Lung (tissue), 16 donors: ENCODE results near the gene CEP63. TPM values are rescaled to one million over a fixed set of nuclear protein-coding genes. Genes with fewer than 3 reads are reported as not detected.

Experiments used
- ATAC-seq: fragments of 200-7000 bp; cut with Tn5 transposase; one replicate; pipeline ENCODE4 v1.9.1; 2020; ENCODE audit warnings: moderate number of reproducible peaks; ENCODE audit not compliant: insufficient read depth, low FRiP score
- DNase-seq, 3 donors: peaks; one replicate each; pipeline ENCODE4 v3.0.0-alpha.2; 2013 to 2017
- H3K27ac ChIP-seq, 2 donors: one replicate each; pipeline ENCODE4 v1.5.1; 2013; ENCODE audit warnings: mild to moderate bottlenecking in 2 of 2, moderate library complexity in 2 of 2, control low read depth in 1 of 2, inconsistent platforms in 1 of 2, low read depth in 1 of 2, low read length in 1 of 2
- H3K27me3 ChIP-seq, 3 donors: one replicate each; pipeline ENCODE4 v1.5.1; 2013; ENCODE audit warnings: low read length in 2 of 3; ENCODE audit not compliant: control insufficient read depth in 3 of 3, insufficient read depth in 3 of 3
- H3K36me3 ChIP-seq, 4 donors: one replicate each; pipeline ENCODE4 v1.5.1; 2013; ENCODE audit warnings: low read length in 4 of 4, mild to moderate bottlenecking in 1 of 4, moderate library complexity in 1 of 4; ENCODE audit not compliant: control insufficient read depth in 4 of 4, insufficient read depth in 4 of 4
- H3K4me1 ChIP-seq, 5 donors: one replicate each; pipeline ENCODE4 v1.5.1; 2013; ENCODE audit warnings: low read length in 5 of 5, mild to moderate bottlenecking in 2 of 5, moderate library complexity in 1 of 5; ENCODE audit not compliant: control insufficient read depth in 5 of 5, insufficient read depth in 5 of 5
- H3K4me3 ChIP-seq: one replicate; pipeline ENCODE4 v1.5.1; 2013; ENCODE audit warnings: mild to moderate bottlenecking, control low read depth, moderate library complexity
- H3K9ac ChIP-seq, 2 donors: one replicate each; pipeline ENCODE4 v1.5.1; 2013; ENCODE audit warnings: low read length in 2 of 2, control low read depth in 1 of 2; ENCODE audit not compliant: insufficient read depth in 1 of 2
- H3K9me3 ChIP-seq, 4 donors: one replicate each; pipeline ENCODE4 v1.5.1; 2013; ENCODE audit warnings: low read length in 3 of 4, mild to moderate bottlenecking in 1 of 4, moderate library complexity in 1 of 4; ENCODE audit not compliant: control insufficient read depth in 4 of 4, insufficient read depth in 3 of 4
- CTCF ChIP-seq: IDR thresholded peaks from 2 replicates; pipeline ENCODE4 v1.5.1; 2012; ENCODE audit warnings: mild to moderate bottlenecking; ENCODE audit errors: control extremely low read depth, extremely low read depth
- WGBS, 2 donors: extraction: QIAGEN DNeasy Blood & Tissue Kit; methylation state at CpG; one replicate each; pipeline ENCODE4 v1.1.7; 2013; 5-methylcytosine and 5-hydroxymethylcytosine counted together
- long read RNA-seq, 5 donors: transcript quantifications; one replicate each; lab custom pipeline, GENCODE V29; 2026
- polyA plus RNA-seq, 2 donors: library from polyadenylated mRNA; stranded (reverse); fragments of 200-250 nt; gene quantifications; one replicate each; pipeline ENCODE4 v1.2.1, GENCODE V29; 2013
- total RNA-seq, 2 donors: library from RNA; depleted of rRNA in 1 of 2; stranded (reverse); fragments of >200 nt in 1 of 2; gene quantifications; one replicate each; pipeline ENCODE4 v1.2.1, GENCODE V29; 2014 to 2021
- donor health status: control.
- donor health status: control.
- donor health status: Bipolar disorder and iron deficiency.
- donor health status: healthy.
- donor health status: DM: yes; HTN: yes; CAD: no.

Gene CEP63
- 10 to 100 TPM; 18.8 to 50.1 TPM for total RNA-seq
- polyA plus RNA-seq, result 10 to 100 TPM; 12.4 to 17.6 TPM
- long read RNA-seq, donor 1, partial matches to known transcripts, result 0 of 1 reads
- long read RNA-seq, donor 1, other reads (novel, unspliced or antisense), result 0 of 1 reads
- long read RNA-seq, donor 2, result 0 reads
- long read RNA-seq, donor 3, result 0 reads
- long read RNA-seq, donor 4, result 0 reads
- long read RNA-seq, donor 5, partial matches to known transcripts, result 78 of 142 reads
- long read RNA-seq, donor 5, other reads (novel, unspliced or antisense), result 60 of 142 reads

- H3K36me3 ChIP-seq, result peaks cover 4 to 18% (median 12%) of the 10 kb centered on the region in 4 donors
- peak within 1 kb of the TSS; percentile 73 for H3K4me3 ChIP-seq
- peaks cover 9 to 26% (median 19%) of the 10 kb centered on the region in 5 donors for H3K4me1 ChIP-seq
- no peak for TF ChIP-seq CTCF
- ATAC-seq (peak; percentile 91), DNase-seq (peak; percentile 98 to 100 (median 100))
- H3K9ac ChIP-seq, result peak within 1 kb of the TSS; percentile 92 to 96
- no peaks in the 10 kb centered on the region for H3K27me3 ChIP-seq
- H3K9me3 ChIP-seq, result no peaks in the 10 kb centered on the region
- peak within 1 kb of the TSS; percentile 99 for H3K27ac ChIP-seq
- WGBS, 2 donors, result 0% methylated on average over 79 to 81 of the region's 81 CpGs
Measured at GRCh38 chr3:134485718-134486576, at the start of gene CEP63, which contains the start of gene ANAPC13. Gene CEP63 (plus strand): TSS chr3:134486057. CDS start chr3:134495321, 9,264 bp downstream. Gene ANAPC13 (minus strand): TSS chr3:134485985. CDS start chr3:134482904, 3,081 bp downstream.

DNA sequence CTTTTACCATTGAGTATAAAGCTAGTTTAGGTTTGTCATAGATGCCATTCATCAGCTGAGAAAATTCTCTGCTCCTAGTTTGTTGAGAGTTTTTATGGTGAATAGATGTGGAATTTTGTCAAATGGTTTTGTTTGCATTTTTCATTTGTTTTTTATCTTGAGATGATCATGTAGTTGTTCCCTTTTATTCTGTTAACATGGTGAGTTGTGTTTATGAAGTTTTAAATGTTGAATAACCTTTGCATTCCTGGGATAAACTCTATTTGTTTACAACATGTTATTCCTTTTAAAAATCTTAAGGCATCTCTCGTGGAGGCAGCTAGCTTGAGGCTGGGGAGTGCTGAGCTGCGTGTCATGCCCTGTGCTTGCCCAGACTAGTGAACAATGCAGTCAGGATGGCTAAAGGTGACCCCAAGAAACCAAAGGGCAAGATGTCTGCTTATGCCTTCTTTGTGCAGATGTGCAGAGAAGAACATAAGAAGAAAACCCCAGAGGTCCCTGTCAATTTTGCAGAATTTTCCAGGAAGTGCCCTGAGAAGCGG is 48.6 kb upstream of the CEP63 start:
- H3K27ac ChIP-seq, result no peak overlapping the region
- H3K9me3 ChIP-seq, result no peaks in the 10 kb centered on the region
- H3K4me1 ChIP-seq, result peaks cover 0 to 3% (median 0%) of the 10 kb centered on the region in 5 donors
- H3K9ac ChIP-seq, result no peak overlapping the region
- H3K4me3 ChIP-seq, result no peak overlapping the region
- H3K27me3 ChIP-seq, result peaks cover 0 to 2% (median 0%) of the 10 kb centered on the region in 3 donors
- ATAC-seq (no peak), DNase-seq (no peak)
- TF ChIP-seq CTCF, result no peak
- 75 to 86% methylated on average over 3 of the region's 3 CpGs for WGBS, 2 donors
- H3K36me3 ChIP-seq, result no peaks in the 10 kb centered on the region

GRCh38 chr3:134441321-134441720 is 44.5 kb upstream of the CEP63 start:
- no peaks in the 10 kb centered on the region for H3K27me3 ChIP-seq
- H3K4me1 ChIP-seq, result peaks cover 0 to 12% (median 2%) of the 10 kb centered on the region in 5 donors
- TF ChIP-seq CTCF, result no peak
- no peak overlapping the region for H3K9ac ChIP-seq
- ATAC-seq (no peak), DNase-seq (no peak)
- 89 to 100% methylated on average over 1 of the region's 1 CpG for WGBS, 2 donors
- H3K27ac ChIP-seq, result no peak overlapping the region
- no peaks in the 10 kb centered on the region for H3K9me3 ChIP-seq
- H3K36me3 ChIP-seq, result no peaks in the 10 kb centered on the region
- H3K4me3 ChIP-seq, result no peak overlapping the region
